H9 (cell line): ENCODE results near the gene CBFA2T2. TPM values are rescaled to one million over a fixed set of nuclear protein-coding genes. Genes with fewer than 3 reads are reported as not detected.

ENCODE experiments used
- DNase-seq: peaks from one replicate; pipeline ENCODE4 v3.0.0-alpha.2; 2017
- H2AFZ ChIP-seq: one replicate; pipeline ENCODE4 v1.6.1; 2013; ENCODE audit warnings: mild to moderate bottlenecking, low read length, control low read depth, moderate library complexity
- H2AK5ac ChIP-seq: 2 replicates; pipeline ENCODE4 v1.6.1; 2013; ENCODE audit warnings: low read length, control low read depth, mixed read lengths; ENCODE audit not compliant: insufficient read length
- H2BK120ac ChIP-seq: one replicate; pipeline ENCODE4 v1.6.1; 2013; ENCODE audit warnings: low read depth, mild to moderate bottlenecking, low read length, control low read depth, inconsistent platforms; ENCODE audit not compliant: poor library complexity, severe bottlenecking
- H2BK12ac ChIP-seq: 2 replicates; pipeline ENCODE4 v1.6.1; 2013; ENCODE audit warnings: low read length, control low read depth, mixed read lengths, low read depth; ENCODE audit not compliant: insufficient read length
- H2BK15ac ChIP-seq: 2 replicates; pipeline ENCODE4 v1.6.1; 2013; ENCODE audit warnings: low read depth, low read length, control low read depth
- H2BK20ac ChIP-seq: one replicate; pipeline ENCODE4 v1.6.1; 2013; ENCODE audit warnings: low read depth, mild to moderate bottlenecking, low read length, control low read depth, inconsistent platforms; ENCODE audit not compliant: poor library complexity, severe bottlenecking
- H2BK5ac ChIP-seq: 2 replicates; pipeline ENCODE4 v1.6.1; 2013; ENCODE audit warnings: low read length, control low read depth, mixed read lengths; ENCODE audit not compliant: insufficient read length
- H3K14ac ChIP-seq: 2 replicates; pipeline ENCODE4 v1.6.1; 2013; ENCODE audit warnings: low read length, control low read depth; ENCODE audit not compliant: insufficient read depth
- H3K18ac ChIP-seq: 2 replicates; pipeline ENCODE4 v1.6.1; 2013; ENCODE audit warnings: low read depth, mild to moderate bottlenecking, mixed read lengths, low read length, control low read depth; ENCODE audit not compliant: insufficient read length
- H3K23ac ChIP-seq: 2 replicates; pipeline ENCODE4 v1.6.1; 2013; ENCODE audit warnings: low read length, control low read depth, mixed read lengths, low read depth; ENCODE audit not compliant: insufficient read length
- H3K23me2 ChIP-seq: 2 replicates; pipeline ENCODE4 v1.6.1; 2013; ENCODE audit warnings: low read depth, mild to moderate bottlenecking, mixed read lengths, low read length, control low read depth; ENCODE audit not compliant: insufficient read length, poor library complexity, severe bottlenecking
- H3K27ac ChIP-seq: 2 replicates; pipeline ENCODE4 v1.5.1; 2013; ENCODE audit warnings: low read length, control low read depth, mixed read lengths, low read depth; ENCODE audit not compliant: insufficient read length
- H3K27me3 ChIP-seq: 2 replicates; pipeline ENCODE4 v1.6.1; 2013; ENCODE audit warnings: low read length, control low read depth, inconsistent platforms; ENCODE audit not compliant: insufficient read depth
- H3K4ac ChIP-seq: 2 replicates; pipeline ENCODE4 v1.6.1; 2013; ENCODE audit warnings: low read depth, mild to moderate bottlenecking, control low read depth, inconsistent platforms, low read length, moderate library complexity
- H3K4me1 ChIP-seq: 2 replicates; pipeline ENCODE4 v1.6.1; 2013; ENCODE audit warnings: low read length, control low read depth, inconsistent platforms; ENCODE audit not compliant: insufficient read depth
- H3K4me2 ChIP-seq: 2 replicates; pipeline ENCODE4 v1.6.1; 2013; ENCODE audit warnings: low read length, control low read depth, mixed read lengths; ENCODE audit not compliant: insufficient read length, insufficient read depth
- H3K56ac ChIP-seq: 2 replicates; pipeline ENCODE4 v1.6.1; 2013; ENCODE audit warnings: low read depth, mild to moderate bottlenecking, mixed read lengths, low read length, control low read depth; ENCODE audit not compliant: insufficient read length
- H3K79me1 ChIP-seq: 2 replicates; pipeline ENCODE4 v1.6.1; 2013; ENCODE audit warnings: low read depth, mild to moderate bottlenecking, moderate library complexity, low read length, control low read depth, inconsistent platforms; ENCODE audit not compliant: insufficient read depth, poor library complexity, severe bottlenecking
- H3K79me2 ChIP-seq: 2 replicates; pipeline ENCODE4 v1.6.1; 2013; ENCODE audit warnings: low read length, control low read depth, inconsistent platforms; ENCODE audit not compliant: insufficient read depth
- H3K9ac ChIP-seq: 2 replicates; pipeline ENCODE4 v1.6.1; 2013; ENCODE audit warnings: low read length, control low read depth, mixed read lengths; ENCODE audit not compliant: insufficient read length; ENCODE audit errors: extremely low read depth
- H3K9me3 ChIP-seq: one replicate; pipeline ENCODE4 v1.6.1; 2013; ENCODE audit warnings: low read depth, low read length, inconsistent platforms; ENCODE audit not compliant: control insufficient read depth
- H3T11ph ChIP-seq: one replicate; pipeline ENCODE4 v1.6.1; 2013; ENCODE audit warnings: mild to moderate bottlenecking, low read length, control low read depth, inconsistent platforms
- H4K20me1 ChIP-seq: one replicate; pipeline ENCODE4 v1.6.1; 2013; ENCODE audit not compliant: control insufficient read depth, insufficient read length, insufficient read depth
- H4K5ac ChIP-seq: 2 replicates; pipeline ENCODE4 v1.6.1; 2013; ENCODE audit warnings: low read depth, mild to moderate bottlenecking, mixed read lengths, low read length, control low read depth; ENCODE audit not compliant: insufficient read length
- H4K8ac ChIP-seq: replicated peaks from 2 replicates; pipeline ENCODE4 v1.6.1; 2013; ENCODE audit warnings: low read length, control low read depth, mixed read lengths, low read depth; ENCODE audit not compliant: insufficient read length
- H4K91ac ChIP-seq: 2 replicates; pipeline ENCODE4 v1.6.1; 2013; ENCODE audit warnings: low read depth, mild to moderate bottlenecking, moderate library complexity, mixed read lengths, low read length, control low read depth; ENCODE audit not compliant: insufficient read length
- H3K27ac Mint-ChIP-seq, 3 experiments: 2 replicates in 2 of 3; 3 replicates in 1 of 3; pipeline ENCODE4 v1.8.0; 2020 to 2021; ENCODE audit warnings: mixed read lengths in 3 of 3, mild to moderate bottlenecking in 1 of 3, moderate library complexity in 1 of 3
- H3K27me3 Mint-ChIP-seq: 2 replicates; pipeline ENCODE4 v1.8.0; 2021; ENCODE audit warnings: low read depth, mild to moderate bottlenecking, moderate library complexity, mixed read lengths
- H3K36me3 Mint-ChIP-seq, 3 experiments: 2 replicates in 2 of 3; 3 replicates in 1 of 3; pipeline ENCODE4 v1.8.0; 2020 to 2021; ENCODE audit warnings: low read depth in 3 of 3, mixed read lengths in 3 of 3; ENCODE audit not compliant: insufficient read depth in 1 of 3
- H3K4me1 Mint-ChIP-seq, 2 experiments: 2 replicates each; pipeline ENCODE4 v1.8.0; 2020; ENCODE audit warnings: mixed read lengths in 2 of 2
- H3K4me3 Mint-ChIP-seq, 2 experiments: 2 replicates in 1 of 2; 3 replicates in 1 of 2; pipeline ENCODE4 v1.8.0; 2020 to 2021; ENCODE audit warnings: mild to moderate bottlenecking in 2 of 2, mixed read lengths in 2 of 2, moderate library complexity in 1 of 2
- H3K9me3 Mint-ChIP-seq, 2 experiments: 2 replicates in 1 of 2; 3 replicates in 1 of 2; pipeline ENCODE4 v1.8.0; 2020; ENCODE audit warnings: mild to moderate bottlenecking in 2 of 2, mixed read lengths in 2 of 2, moderate library complexity in 1 of 2
- WGBS: extraction: QIAGEN DNeasy Blood & Tissue Kit; methylation state at CpG from one replicate; pipeline ENCODE4 v1.1.7; 2013; ENCODE audit warnings: missing lambda C conversion rate, low lambda C conversion rate, mixed read lengths; ENCODE audit not compliant: insufficient read length; ENCODE audit errors: extremely low coverage; 5-methylcytosine and 5-hydroxymethylcytosine counted together
- total RNA-seq: library from RNA; stranded (reverse); gene quantifications from 2 replicates; pipeline ENCODE4 v1.2.1, GENCODE V29; 2021
- TF ChIP-seq, protein P1 (sequence below): fragments of 200-600 bp; sonication (generic); conservative IDR thresholded peaks from 3 replicates; pipeline ENCODE4 v1.8.0; 2021; ENCODE audit warnings: antibody characterized with exemption, mild to moderate bottlenecking

Gene CBFA2T2
- total RNA-seq, 1 experiment from 2014 or later: 11.2 TPM

DNA sequence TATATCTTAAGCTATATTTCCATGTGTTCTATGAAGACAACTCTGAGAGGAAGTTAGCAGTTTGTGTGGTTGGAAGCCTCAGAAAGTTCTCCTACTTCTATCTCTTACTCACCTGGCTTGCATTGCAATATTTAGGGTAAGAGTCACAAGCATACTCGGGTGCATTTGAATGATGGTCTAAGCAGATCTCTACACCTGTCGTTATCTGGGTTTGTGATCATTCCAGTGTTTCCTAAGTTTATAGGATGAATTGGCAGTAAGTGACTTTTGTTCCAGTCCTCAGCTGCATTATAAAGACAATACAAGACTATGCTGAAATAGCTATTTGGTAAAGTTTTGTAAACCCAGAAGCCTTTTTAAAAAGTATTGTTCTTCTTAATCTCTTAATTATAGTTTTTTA is 36.9 kb downstream of the CBFA2T2 start:
- H4K20me1 ChIP-seq: no peaks in the 10 kb centered on the region

More for the DNA sequence above, 36.9 kb downstream of the CBFA2T2 start:
- H4K5ac ChIP-seq: no peak overlapping the region
- no peaks in the 10 kb centered on the region for H3K27me3 ChIP-seq
- no peak for DNase-seq
- Mint-ChIP-seq H3K27ac (no peak overlapping the region), H3K36me3 (peaks cover 4 to 8% (median 8%) of the 10 kb centered on the region in 3 experiments; a peak in 5 of 7 replicates), H3K9me3 (no peaks in the 10 kb centered on the region), H3K4me3 (no peak overlapping the region), H3K27me3 (no peaks in the 10 kb centered on the region), H3K4me1 (peaks cover 10 to 14% of the 10 kb centered on the region in 2 experiments)
- H3K79me1 ChIP-seq: no peaks in the 10 kb centered on the region
- no peaks in the 10 kb centered on the region for H3K9me3 ChIP-seq
- no peak overlapping the region for H2BK120ac ChIP-seq
- H2AFZ ChIP-seq: no peak overlapping the region
- no peak overlapping the region for H3T11ph ChIP-seq
- H3K4me2 ChIP-seq: no peak overlapping the region
- no peak overlapping the region for H3K56ac ChIP-seq
- no peak overlapping the region for H3K23ac ChIP-seq
- no peaks in the 10 kb centered on the region for H3K23me2 ChIP-seq
- no peak overlapping the region for H2BK15ac ChIP-seq
- no peak overlapping the region for H2BK20ac ChIP-seq
- H3K4me1 ChIP-seq: no peaks in the 10 kb centered on the region; the same call in 1 of the 2 replicates
- H2BK12ac ChIP-seq: no peak overlapping the region
- TF ChIP-seq, protein P1, sequence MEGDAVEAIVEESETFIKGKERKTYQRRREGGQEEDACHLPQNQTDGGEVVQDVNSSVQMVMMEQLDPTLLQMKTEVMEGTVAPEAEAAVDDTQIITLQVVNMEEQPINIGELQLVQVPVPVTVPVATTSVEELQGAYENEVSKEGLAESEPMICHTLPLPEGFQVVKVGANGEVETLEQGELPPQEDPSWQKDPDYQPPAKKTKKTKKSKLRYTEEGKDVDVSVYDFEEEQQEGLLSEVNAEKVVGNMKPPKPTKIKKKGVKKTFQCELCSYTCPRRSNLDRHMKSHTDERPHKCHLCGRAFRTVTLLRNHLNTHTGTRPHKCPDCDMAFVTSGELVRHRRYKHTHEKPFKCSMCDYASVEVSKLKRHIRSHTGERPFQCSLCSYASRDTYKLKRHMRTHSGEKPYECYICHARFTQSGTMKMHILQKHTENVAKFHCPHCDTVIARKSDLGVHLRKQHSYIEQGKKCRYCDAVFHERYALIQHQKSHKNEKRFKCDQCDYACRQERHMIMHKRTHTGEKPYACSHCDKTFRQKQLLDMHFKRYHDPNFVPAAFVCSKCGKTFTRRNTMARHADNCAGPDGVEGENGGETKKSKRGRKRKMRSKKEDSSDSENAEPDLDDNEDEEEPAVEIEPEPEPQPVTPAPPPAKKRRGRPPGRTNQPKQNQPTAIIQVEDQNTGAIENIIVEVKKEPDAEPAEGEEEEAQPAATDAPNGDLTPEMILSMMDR: no peak
- no peak overlapping the region for H3K14ac ChIP-seq
- no peak overlapping the region for H4K91ac ChIP-seq
- no peak overlapping the region for H2AK5ac ChIP-seq
- H3K4ac ChIP-seq: no peak overlapping the region
- no peak overlapping the region for H3K18ac ChIP-seq
- H3K9ac ChIP-seq: no peak overlapping the region
- no peak overlapping the region for H2BK5ac ChIP-seq
- no peak overlapping the region for H4K8ac ChIP-seq
- no CpG with 5 or more reads among the region's 2 CpGs for WGBS
- no peak overlapping the region for H3K27ac ChIP-seq
- no peaks in the 10 kb centered on the region for H3K79me2 ChIP-seq
